Measurements from ENCODE around the gene CIPC.

GRCh38 chr14:77100961-77101360 is 2.9 kb downstream of the CIPC start:
- TF ChIP-seq CTCF (IDR thresholded peaks at IDR 0.05) = no peak
- no peak for TF ChIP-seq ZFX (IDR thresholded peaks at IDR 0.05; ENCODE audit: borderline replicate concordance)
